Upper lobe of right lung (tissue), 1 donor: ENCODE measurements around the gene ITSN1. TPM values are rescaled to one million over a fixed set of nuclear protein-coding genes. Genes with fewer than 3 reads are reported as not detected.
A peak's percentile ranks its signal among the peaks of the same experiment; 100 is the strongest.

ENCODE experiments used
- ATAC-seq: fragments of 200-7000 bp; cut with Tn5 transposase; one replicate; pipeline ENCODE4 v1.9.1; 2020; ENCODE audit warnings: mild to moderate bottlenecking, moderate library complexity
- DNase-seq: peaks from one replicate; pipeline ENCODE4 v3.0.0-alpha.2; 2020
- H3K27ac ChIP-seq: fragments of 200-600 bp; one replicate; pipeline ENCODE4 v1.8.0; 2022
- H3K27me3 ChIP-seq: fragments of 200-600 bp; one replicate; pipeline ENCODE4 v1.8.0; 2022; ENCODE audit warnings: mild to moderate bottlenecking
- H3K36me3 ChIP-seq: fragments of 200-600 bp; one replicate; pipeline ENCODE4 v1.8.0; 2022
- H3K4me1 ChIP-seq: fragments of 200-600 bp; one replicate; pipeline ENCODE4 v1.8.0; 2022
- H3K4me3 ChIP-seq: fragments of 200-600 bp; one replicate; pipeline ENCODE4 v1.8.0; 2022; ENCODE audit warnings: mild to moderate bottlenecking
- H3K9me3 ChIP-seq: fragments of 200-600 bp; one replicate; pipeline ENCODE4 v1.8.0; 2022
- CTCF ChIP-seq: fragments of 200-600 bp; IDR thresholded peaks from one replicate; pipeline ENCODE4 v1.8.0; 2022; ENCODE audit warnings: antibody characterized with exemption
- intact Hi-C: fragments of 100-400 bp; cut with DNase I; formaldehyde crosslinking; loops from one replicate; pipeline ENCODE4 v1.11.0; 2022
- total RNA-seq: library from RNA; stranded (reverse); fragmentation: NEBNext Ultra II Directional; extraction: Animal tissue kit (Norgen Biotek cat#: 25700); gene quantifications from one replicate; pipeline ENCODE4 v1.2.1, GENCODE V29; 2021
- donor health status: DM: no; HTN: yes; CAD: no; lungs with severe emphysema.

Gene ITSN1
- total RNA-seq, 1 donor from 2014 or later: 32.0 TPM

GRCh38 chr21:33914188-33914587, 271.9 kb downstream of the ITSN1 start:
- no peak overlapping the region for H3K27ac ChIP-seq
- intact Hi-C loops: no loop called here
- peak overlapping the region; percentile 95 for H3K4me3 ChIP-seq
- H3K27me3 ChIP-seq: no peaks in the 10 kb centered on the region
- TF ChIP-seq CTCF: no peak
- H3K4me1 ChIP-seq: peaks cover 12% of the 10 kb centered on the region
- no peak for DNase-seq
- no peaks in the 10 kb centered on the region for H3K9me3 ChIP-seq
- ATAC-seq: no peak
- H3K36me3 ChIP-seq: peaks cover 44% of the 10 kb centered on the region

GRCh38 chr21:33915368-33916199, 273.3 kb downstream of the ITSN1 start, which contains the start of gene ATP5PO:
Gene ATP5PO (minus strand): TSS chr21:33915804. CDS start chr21:33915763, 41 bp downstream.
- H3K9me3 ChIP-seq: no peaks in the 10 kb centered on the region
- peak within 1 kb of the TSS; percentile 89 for H3K27ac ChIP-seq
- peaks cover 12% of the 10 kb centered on the region for H3K4me1 ChIP-seq
- H3K27me3 ChIP-seq: no peaks in the 10 kb centered on the region
- ATAC-seq: peak; percentile 100
- H3K4me3 ChIP-seq: peak within 1 kb of the TSS; percentile 95
- peaks cover 30% of the 10 kb centered on the region for H3K36me3 ChIP-seq
- DNase-seq: peak; percentile 99
- no peak for TF ChIP-seq CTCF
- intact Hi-C loops: no loop called here

GRCh38 chr21:33916200-33916567, 273.9 kb downstream of the ITSN1 start:
- intact Hi-C loops: no loop called here
- Histone ChIP-seq H3K27me3 (no peaks in the 10 kb centered on the region), H3K4me3 (peak overlapping the region; percentile 95), H3K36me3 (peaks cover 24% of the 10 kb centered on the region), H3K4me1 (peaks cover 12% of the 10 kb centered on the region), H3K27ac (peak overlapping the region; percentile 89), H3K9me3 (no peaks in the 10 kb centered on the region)
- ATAC-seq (no peak), DNase-seq (no peak)
- TF ChIP-seq CTCF: no peak

GRCh38 chr21:33917421-33917820, 275.1 kb downstream of the ITSN1 start:
- Histone ChIP-seq H3K36me3 (peaks cover 11% of the 10 kb centered on the region), H3K27me3 (no peaks in the 10 kb centered on the region), H3K4me3 (no peak overlapping the region), H3K9me3 (no peaks in the 10 kb centered on the region), H3K4me1 (peaks cover 12% of the 10 kb centered on the region), H3K27ac (no peak overlapping the region)
- TF ChIP-seq CTCF: no peak
- intact Hi-C loops: no loop called here
- no peak for DNase-seq
- no peak for ATAC-seq

GRCh38 chr21:33924079-33924765, 281.9 kb downstream of the ITSN1 start:
- no peak overlapping the region for H3K4me3 ChIP-seq
- DNase-seq (peak; percentile 92), ATAC-seq (peak; percentile 100)
- H3K27me3 ChIP-seq: no peaks in the 10 kb centered on the region
- H3K36me3 ChIP-seq: no peaks in the 10 kb centered on the region
- intact Hi-C loops: no loop called here
- peak; percentile 93 for TF ChIP-seq CTCF
- H3K27ac ChIP-seq: no peak overlapping the region
- H3K4me1 ChIP-seq: peaks cover 6% of the 10 kb centered on the region
- no peaks in the 10 kb centered on the region for H3K9me3 ChIP-seq
